Neural crest cell (in vitro differentiated cells): ENCODE results near the gene PRDM8. TPM values are rescaled to one million over a fixed set of nuclear protein-coding genes. Genes with fewer than 3 reads are reported as not detected.
A peak's percentile ranks its signal among the peaks of the same experiment; 100 is the strongest.

ENCODE experiments used
- DNase-seq: peaks from one replicate; pipeline ENCODE4 v3.0.0; 2021; ENCODE audit warnings: low read depth, mixed read lengths, low spot score
- H3K27ac Mint-ChIP-seq: one replicate; pipeline ENCODE4 v1.8.0; 2021; ENCODE audit warnings: mild to moderate bottlenecking, mixed read lengths; ENCODE audit not compliant: unreplicated experiment
- H3K27me3 Mint-ChIP-seq: 2 replicates; pipeline ENCODE4 v1.8.0; 2021; ENCODE audit warnings: low read depth, mild to moderate bottlenecking, mixed read lengths
- H3K36me3 Mint-ChIP-seq: 2 replicates; pipeline ENCODE4 v1.8.0; 2021; ENCODE audit warnings: low read depth, mild to moderate bottlenecking, mixed read lengths
- H3K4me1 Mint-ChIP-seq: 2 replicates; pipeline ENCODE4 v1.8.0; 2021; ENCODE audit warnings: mixed read lengths
- H3K4me3 Mint-ChIP-seq: one replicate; pipeline ENCODE4 v1.8.0; 2021; ENCODE audit warnings: mild to moderate bottlenecking, mixed read lengths
- H3K9me3 Mint-ChIP-seq: 2 replicates; pipeline ENCODE4 v1.8.0; 2021; ENCODE audit warnings: mixed read lengths
- total RNA-seq: library from RNA; stranded (reverse); gene quantifications from 2 replicates; pipeline ENCODE4 v1.2.1, GENCODE V29; 2021
- TF ChIP-seq, protein P1 (sequence below): fragments of 200-600 bp; sonication (generic); conservative IDR thresholded peaks from 2 replicates; pipeline ENCODE4 v1.5.0; 2021; ENCODE audit warnings: antibody characterized with exemption, mild to moderate bottlenecking

Gene PRDM8
- total RNA-seq, 1 donor from 2014 or later, result 2.6 TPM

DNA sequence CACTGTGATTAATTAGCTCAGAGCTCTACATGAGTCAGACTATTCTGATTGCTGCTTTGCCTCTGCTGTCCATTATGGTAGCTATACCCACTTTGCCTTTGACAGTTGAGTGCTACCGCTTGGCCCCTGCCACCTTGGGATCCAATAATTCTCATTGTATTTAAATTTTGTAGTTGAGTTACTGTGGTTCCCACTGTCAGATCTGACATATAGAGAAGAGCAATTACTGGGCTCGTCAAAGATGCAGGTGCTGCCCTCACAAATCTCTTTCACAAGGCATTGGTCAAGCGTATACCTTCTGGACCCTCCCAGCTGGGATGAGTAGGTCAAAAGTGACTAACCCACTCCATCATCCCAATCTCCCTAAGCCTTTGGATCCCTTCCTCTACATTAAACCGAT, 18.3 kb upstream of the PRDM8 start:
- Mint-ChIP-seq H3K36me3 (peaks cover 6% of the 10 kb centered on the region), H3K4me1 (no peaks in the 10 kb centered on the region), H3K27me3 (peaks cover 51% of the 10 kb centered on the region), H3K27ac (no peak overlapping the region), H3K9me3 (peaks cover 2% of the 10 kb centered on the region), H3K4me3 (no peak overlapping the region)
- DNase-seq, result no peak
- TF ChIP-seq, protein P1, sequence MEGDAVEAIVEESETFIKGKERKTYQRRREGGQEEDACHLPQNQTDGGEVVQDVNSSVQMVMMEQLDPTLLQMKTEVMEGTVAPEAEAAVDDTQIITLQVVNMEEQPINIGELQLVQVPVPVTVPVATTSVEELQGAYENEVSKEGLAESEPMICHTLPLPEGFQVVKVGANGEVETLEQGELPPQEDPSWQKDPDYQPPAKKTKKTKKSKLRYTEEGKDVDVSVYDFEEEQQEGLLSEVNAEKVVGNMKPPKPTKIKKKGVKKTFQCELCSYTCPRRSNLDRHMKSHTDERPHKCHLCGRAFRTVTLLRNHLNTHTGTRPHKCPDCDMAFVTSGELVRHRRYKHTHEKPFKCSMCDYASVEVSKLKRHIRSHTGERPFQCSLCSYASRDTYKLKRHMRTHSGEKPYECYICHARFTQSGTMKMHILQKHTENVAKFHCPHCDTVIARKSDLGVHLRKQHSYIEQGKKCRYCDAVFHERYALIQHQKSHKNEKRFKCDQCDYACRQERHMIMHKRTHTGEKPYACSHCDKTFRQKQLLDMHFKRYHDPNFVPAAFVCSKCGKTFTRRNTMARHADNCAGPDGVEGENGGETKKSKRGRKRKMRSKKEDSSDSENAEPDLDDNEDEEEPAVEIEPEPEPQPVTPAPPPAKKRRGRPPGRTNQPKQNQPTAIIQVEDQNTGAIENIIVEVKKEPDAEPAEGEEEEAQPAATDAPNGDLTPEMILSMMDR, result no peak

DNA sequence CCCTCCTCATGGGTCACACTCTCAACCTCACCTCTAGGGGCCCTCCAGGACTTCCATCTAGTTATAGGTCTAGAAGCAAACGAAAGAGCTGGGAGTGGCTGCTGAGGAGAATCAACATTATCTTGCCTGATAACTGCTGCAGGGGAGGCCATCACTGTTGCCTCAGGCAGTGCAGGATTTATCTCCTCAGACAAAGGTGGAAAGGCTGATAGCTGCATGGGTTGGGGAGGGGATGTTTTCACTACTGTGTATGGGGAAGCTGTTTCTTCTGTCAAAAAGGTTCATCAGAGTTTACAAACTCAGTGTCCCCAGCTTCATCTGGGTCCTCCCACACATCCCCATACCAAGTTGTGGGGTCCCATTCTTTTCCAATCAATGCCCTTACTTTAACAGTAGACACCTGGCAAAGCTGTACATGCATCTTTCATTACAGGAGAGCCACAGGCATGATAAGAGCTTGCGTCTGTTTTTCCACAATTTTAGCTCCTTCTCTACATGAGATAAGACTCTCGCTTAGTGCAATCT, 17.6 kb upstream of the PRDM8 start:
- Mint-ChIP-seq H3K27me3 (peaks cover 54% of the 10 kb centered on the region), H3K9me3 (peaks cover 2% of the 10 kb centered on the region), H3K4me3 (no peak overlapping the region), H3K36me3 (peaks cover 6% of the 10 kb centered on the region), H3K4me1 (peaks cover 5% of the 10 kb centered on the region), H3K27ac (no peak overlapping the region)
- TF ChIP-seq, protein P1, result no peak
- DNase-seq, result no peak

DNA sequence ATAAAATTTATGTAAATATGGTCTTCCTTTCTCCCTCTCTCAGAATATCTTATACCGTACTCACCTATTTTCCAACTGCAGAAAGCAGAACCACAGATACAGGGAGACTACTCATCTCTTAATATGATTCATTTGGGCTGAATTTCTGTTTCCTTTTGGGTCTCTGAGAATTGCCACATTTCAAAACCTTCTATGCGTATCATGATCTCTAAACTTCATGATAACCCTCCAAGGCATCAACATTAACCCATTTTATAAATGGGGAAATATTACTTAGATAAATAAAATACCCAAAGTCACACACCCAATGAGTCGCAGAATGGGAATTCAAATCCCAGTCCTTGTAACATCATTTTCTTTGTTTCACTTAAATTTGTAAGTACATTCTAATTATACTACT, 16.6 kb upstream of the PRDM8 start:
- Mint-ChIP-seq H3K4me1 (peaks cover 16% of the 10 kb centered on the region), H3K27me3 (peaks cover 56% of the 10 kb centered on the region), H3K4me3 (no peak overlapping the region)

DNA sequence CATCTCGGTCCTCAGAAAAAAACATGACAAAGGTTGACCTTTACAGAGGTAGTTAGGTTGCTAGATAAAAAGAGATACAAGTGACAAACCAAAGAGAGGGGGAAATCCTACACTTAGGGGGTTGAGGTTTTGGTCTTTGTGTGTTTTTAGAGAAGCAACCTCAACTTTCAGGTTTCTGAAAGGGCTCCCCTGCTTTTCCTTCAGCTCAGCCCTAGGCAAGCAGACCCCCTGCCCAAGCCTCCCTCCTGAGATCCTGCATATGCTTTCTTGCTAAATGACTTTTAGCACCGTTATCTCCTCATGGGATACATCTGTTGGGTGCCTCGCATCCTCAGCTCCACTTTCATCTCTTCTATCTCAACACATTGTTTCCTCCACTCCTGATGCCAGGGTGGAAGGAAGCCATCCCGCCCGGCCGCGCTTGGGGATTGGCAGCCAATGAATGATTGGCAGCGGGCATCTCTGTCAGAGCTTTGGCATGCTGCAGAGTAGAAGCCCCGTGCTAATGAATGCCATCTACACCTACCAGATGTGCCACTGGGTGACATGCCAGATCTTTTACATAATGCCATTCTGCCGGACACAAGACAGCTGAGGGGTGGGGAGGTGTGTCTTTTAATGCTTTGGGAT, 15.0 kb upstream of the PRDM8 start:
- TF ChIP-seq, protein P1, result no peak
- no peak overlapping the region for H3K27ac Mint-ChIP-seq
- no peak for DNase-seq
- peaks cover 2% of the 10 kb centered on the region for H3K9me3 Mint-ChIP-seq
- peak overlapping the region; percentile 28 for H3K4me3 Mint-ChIP-seq
- H3K36me3 Mint-ChIP-seq, result peaks cover 6% of the 10 kb centered on the region
- peaks cover 72% of the 10 kb centered on the region for H3K27me3 Mint-ChIP-seq
- H3K4me1 Mint-ChIP-seq, result peaks cover 29% of the 10 kb centered on the region

More for the DNA sequence above, 16.6 kb upstream of the PRDM8 start:
- peaks cover 6% of the 10 kb centered on the region for H3K36me3 Mint-ChIP-seq
- H3K9me3 Mint-ChIP-seq, result peaks cover 2% of the 10 kb centered on the region
- DNase-seq, result no peak
- H3K27ac Mint-ChIP-seq, result no peak overlapping the region
- TF ChIP-seq, protein P1, result no peak

DNA sequence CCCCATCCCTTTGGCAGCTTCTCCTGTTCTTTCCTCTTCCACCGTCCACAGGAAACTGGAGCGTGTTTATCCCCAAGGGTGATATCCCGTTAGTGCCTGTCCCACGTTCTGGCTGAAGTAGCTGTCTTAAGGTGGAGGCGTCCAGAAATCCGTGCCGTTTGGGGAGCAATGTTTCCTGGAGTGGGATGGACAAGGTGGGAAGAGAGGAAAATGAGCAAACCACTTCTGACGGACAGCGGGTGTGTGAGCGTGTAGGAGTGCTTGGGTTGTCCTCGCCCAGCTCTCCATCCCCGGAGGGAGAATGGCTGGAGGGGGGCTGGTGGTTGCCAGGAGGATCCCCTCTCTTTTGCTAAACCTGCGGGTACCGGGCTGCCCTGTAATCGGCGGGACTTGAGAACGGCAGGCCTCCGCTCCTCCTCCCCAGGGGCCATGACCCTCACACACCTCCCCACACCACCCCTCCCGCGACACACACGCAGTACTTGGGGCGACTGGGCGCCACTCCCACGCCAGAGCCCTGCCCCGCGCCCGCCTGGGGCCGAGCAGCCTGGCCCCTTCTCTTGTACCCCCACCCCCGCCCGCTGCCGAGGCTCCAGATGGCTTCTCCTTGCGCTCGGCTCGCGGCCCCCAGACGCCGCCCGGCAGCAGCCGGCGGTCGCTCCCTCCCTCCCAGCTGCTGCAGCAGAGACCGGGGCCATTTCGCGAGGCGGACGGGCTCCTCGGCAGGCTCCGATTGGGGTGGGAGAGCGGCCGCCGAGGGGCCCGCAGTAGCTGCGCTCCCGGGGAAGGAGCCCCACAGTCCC, 13.9 kb upstream of the PRDM8 start:
- peaks cover 6% of the 10 kb centered on the region for H3K36me3 Mint-ChIP-seq
- TF ChIP-seq, protein P1, result no peak
- peaks cover 83% of the 10 kb centered on the region for H3K27me3 Mint-ChIP-seq
- H3K4me3 Mint-ChIP-seq, result peak overlapping the region; percentile 85
- H3K4me1 Mint-ChIP-seq, result peaks cover 32% of the 10 kb centered on the region
- no peak overlapping the region for H3K27ac Mint-ChIP-seq
- DNase-seq, result no peak
- peaks cover 2% of the 10 kb centered on the region for H3K9me3 Mint-ChIP-seq
